Stimulated activated memory B cell treated with anti-CD40 and anti-IgM and Interleukin-4, amounts not matched to agents 10 μg/mL and 1 μg/mL and 100 μg/mL, for 72 hours (primary cell): ENCODE results near the gene NBDY.
"Not testable (repeated sequence)": the region's sequence is repeated elsewhere in the genome, so short reads cannot be mapped to it uniquely, and the experiment has no call there.

Experiments used
- ATAC-seq: fragments of 150-1000 bp; cut with Tn5 transposase; 2 replicates; pipeline ENCODE4 v1.10.0; 2021
- H3K27ac Mint-ChIP-seq: one replicate; pipeline ENCODE4 v1.8.0; 2022; ENCODE audit warnings: mild to moderate bottlenecking, mixed read lengths
- H3K27me3 Mint-ChIP-seq: one replicate; pipeline ENCODE4 v1.8.0; 2022; ENCODE audit warnings: mixed read lengths
- H3K36me3 Mint-ChIP-seq: one replicate; pipeline ENCODE4 v1.8.0; 2022; ENCODE audit warnings: mixed read lengths
- H3K4me1 Mint-ChIP-seq: one replicate; pipeline ENCODE4 v1.8.0; 2022; ENCODE audit warnings: mixed read lengths
- H3K4me3 Mint-ChIP-seq: one replicate; pipeline ENCODE4 v1.8.0; 2022; ENCODE audit warnings: mild to moderate bottlenecking, moderate library complexity, mixed read lengths
- H3K9me3 Mint-ChIP-seq: one replicate; pipeline ENCODE4 v1.8.0; 2022; ENCODE audit warnings: mixed read lengths

NBDY gene, protein sequence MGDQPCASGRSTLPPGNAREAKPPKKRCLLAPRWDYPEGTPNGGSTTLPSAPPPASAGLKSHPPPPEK

DNA sequence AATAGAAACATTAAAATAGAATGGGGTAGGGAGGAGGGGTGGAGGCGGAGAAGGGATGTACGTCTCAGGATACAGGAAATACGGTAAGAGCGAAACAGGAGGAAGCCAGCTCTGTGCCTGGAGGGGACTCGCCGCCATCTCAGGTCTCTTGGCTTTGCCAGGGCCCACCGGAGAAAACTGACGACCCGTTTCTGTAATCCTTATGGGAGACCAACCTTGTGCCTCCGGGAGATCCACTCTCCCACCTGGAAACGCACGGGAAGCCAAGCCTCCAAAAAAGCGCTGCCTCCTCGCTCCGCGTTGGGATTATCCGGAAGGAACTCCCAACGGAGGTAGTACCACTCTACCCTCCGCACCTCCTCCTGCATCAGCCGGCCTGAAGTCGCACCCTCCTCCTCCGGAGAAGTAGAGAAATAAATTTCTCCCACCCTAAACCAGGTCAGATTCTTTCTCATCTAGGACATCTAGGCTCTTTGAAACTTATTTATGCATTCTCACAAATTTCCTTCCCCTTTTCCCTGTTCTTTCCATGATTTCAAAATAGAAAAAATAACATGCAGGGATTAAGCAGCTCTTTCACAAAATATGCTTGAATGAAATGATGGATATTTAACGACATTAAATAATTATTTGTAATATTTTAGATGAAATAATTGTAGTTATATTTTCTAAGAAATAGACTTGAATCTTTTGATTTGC lies at the start of gene NBDY:
Gene NBDY, plus strand, starts transcription at position 92 of the 699 bp plus-strand sequence. Its CDS starts 111 bp downstream, at position 203.
- H3K27ac Mint-ChIP-seq, result peak within 1 kb of the TSS; percentile 91
- H3K4me3 Mint-ChIP-seq, result peak within 1 kb of the TSS; percentile 86
- H3K36me3 Mint-ChIP-seq, result no peaks in the 10 kb centered on the region
- peak; percentile 70 for ATAC-seq
- H3K27me3 Mint-ChIP-seq, result no peaks in the 10 kb centered on the region
- no peaks in the 10 kb centered on the region for H3K9me3 Mint-ChIP-seq
- peaks cover 5% of the 10 kb centered on the region for H3K4me1 Mint-ChIP-seq

DNA sequence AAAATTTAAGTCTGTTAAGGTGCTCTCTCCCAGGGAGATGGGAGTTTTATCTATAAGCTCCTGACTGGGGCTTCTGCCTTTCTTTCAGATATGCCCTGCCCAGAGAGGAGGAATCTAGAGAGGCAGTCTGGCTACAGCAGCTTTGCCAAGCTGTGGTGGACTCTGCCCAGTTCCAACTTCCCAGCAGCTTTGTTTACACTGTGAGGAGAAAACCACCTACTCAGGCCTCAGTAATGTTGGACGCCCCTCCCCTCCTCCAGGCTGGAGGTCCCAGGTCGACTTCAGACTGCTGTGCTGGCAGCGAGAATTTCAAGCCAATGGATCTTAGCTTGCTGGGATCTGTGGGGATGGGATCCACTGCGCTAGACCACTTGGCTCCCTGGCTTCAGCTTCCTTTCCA lies 24.5 kb upstream of the NBDY start:
- not testable (repeated sequence) for H3K27ac Mint-ChIP-seq, H3K27me3 Mint-ChIP-seq, H3K4me1 Mint-ChIP-seq, ATAC-seq, H3K9me3 Mint-ChIP-seq, H3K4me3 Mint-ChIP-seq, H3K36me3 Mint-ChIP-seq

DNA sequence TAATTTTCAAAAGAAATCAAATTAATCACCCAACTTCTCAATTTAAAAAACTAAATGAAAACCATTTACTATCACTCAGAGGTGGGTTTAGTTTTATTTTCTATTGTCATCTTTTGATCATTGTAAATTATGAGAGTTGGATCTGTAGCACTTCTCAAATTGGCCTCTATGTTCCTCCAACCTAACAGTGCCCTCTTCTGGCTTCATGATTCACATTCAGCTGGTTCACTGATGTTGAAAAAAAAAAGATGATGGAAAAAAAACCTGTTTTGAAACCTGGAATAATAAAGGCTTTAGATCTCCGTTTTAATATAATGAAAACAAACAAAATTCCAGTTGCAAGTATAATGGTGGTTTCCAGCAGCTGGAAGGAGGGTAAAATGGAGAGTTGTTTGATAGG lies 2.4 kb upstream of the NBDY start:
- H3K27ac Mint-ChIP-seq, result no peak overlapping the region
- H3K27me3 Mint-ChIP-seq, result no peaks in the 10 kb centered on the region
- H3K9me3 Mint-ChIP-seq, result peaks cover 2% of the 10 kb centered on the region
- H3K4me1 Mint-ChIP-seq, result no peaks in the 10 kb centered on the region
- no peak overlapping the region for H3K4me3 Mint-ChIP-seq
- no peak for ATAC-seq
- H3K36me3 Mint-ChIP-seq, result no peaks in the 10 kb centered on the region

DNA sequence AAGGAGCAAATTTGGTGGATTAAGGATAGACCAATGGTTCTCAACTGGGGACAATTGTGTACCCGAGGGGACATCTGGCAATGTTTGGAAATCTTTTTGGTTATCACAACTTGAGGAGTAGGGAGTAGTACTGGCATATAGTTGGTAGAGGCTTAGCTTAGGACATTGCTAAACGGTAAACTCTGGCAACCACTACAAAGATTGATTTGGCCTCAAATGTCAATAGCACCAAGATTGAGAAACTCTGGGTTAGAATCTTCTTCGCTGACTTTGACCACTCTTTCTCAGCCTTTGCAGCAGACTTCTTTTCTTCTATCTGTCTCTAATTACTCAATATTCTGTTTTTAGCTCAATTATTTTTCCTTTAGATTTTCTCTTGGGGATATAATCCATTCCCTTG lies 1.5 kb upstream of the NBDY start:
- Mint-ChIP-seq H3K9me3 (peaks cover 2% of the 10 kb centered on the region), H3K36me3 (no peaks in the 10 kb centered on the region), H3K27me3 (no peaks in the 10 kb centered on the region), H3K4me1 (no peaks in the 10 kb centered on the region), H3K4me3 (no peak overlapping the region), H3K27ac (peak overlapping the region; percentile 91)
- ATAC-seq, result no peak

DNA sequence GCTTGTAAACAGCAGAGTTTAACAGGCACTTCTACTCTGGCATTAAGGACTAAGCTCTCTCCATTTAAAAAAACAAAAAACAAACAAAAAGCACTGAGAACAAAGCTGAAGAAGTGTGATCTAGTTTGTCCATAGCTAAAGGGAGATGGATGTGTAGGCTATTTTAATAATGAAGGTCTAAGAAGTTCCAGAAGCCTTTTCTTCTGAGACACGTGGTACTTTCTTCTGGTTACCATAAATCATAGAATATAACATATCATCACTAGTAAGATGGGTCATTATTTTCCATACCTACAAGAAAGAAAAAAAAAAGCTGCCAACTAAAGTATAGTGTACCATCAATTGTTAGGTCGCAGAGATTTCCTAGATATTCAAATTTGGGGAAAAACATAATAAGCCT lies 722 bp upstream of the NBDY start:
- no peak for ATAC-seq
- Mint-ChIP-seq H3K9me3 (peaks cover 2% of the 10 kb centered on the region), H3K4me1 (no peaks in the 10 kb centered on the region), H3K36me3 (no peaks in the 10 kb centered on the region), H3K4me3 (no peak overlapping the region), H3K27me3 (no peaks in the 10 kb centered on the region), H3K27ac (peak overlapping the region; percentile 91)

DNA sequence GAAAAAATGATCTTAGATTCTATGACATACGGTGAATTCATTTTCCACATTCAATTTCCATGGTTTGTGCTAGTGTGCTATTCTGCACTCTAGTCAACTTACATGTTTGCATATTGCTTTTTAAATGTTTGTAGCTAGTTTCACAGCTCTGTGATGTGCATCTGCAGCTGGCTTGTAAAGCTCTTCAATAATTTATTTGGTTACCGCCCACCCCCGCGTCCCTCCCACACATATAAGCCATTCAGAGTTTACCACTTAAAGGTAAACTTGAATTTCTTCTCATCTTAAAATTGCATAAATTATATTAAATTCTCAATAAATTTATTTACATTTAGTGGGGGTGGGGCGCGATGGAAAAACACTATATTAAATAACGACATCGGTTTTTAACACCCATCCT lies 291 bp upstream of the NBDY start:
- Mint-ChIP-seq H3K36me3 (no peaks in the 10 kb centered on the region), H3K27ac (peak overlapping the region; percentile 91), H3K4me3 (peak overlapping the region; percentile 86), H3K4me1 (peaks cover 4% of the 10 kb centered on the region), H3K27me3 (no peaks in the 10 kb centered on the region), H3K9me3 (peaks cover 2% of the 10 kb centered on the region)
- ATAC-seq, result no peak

DNA sequence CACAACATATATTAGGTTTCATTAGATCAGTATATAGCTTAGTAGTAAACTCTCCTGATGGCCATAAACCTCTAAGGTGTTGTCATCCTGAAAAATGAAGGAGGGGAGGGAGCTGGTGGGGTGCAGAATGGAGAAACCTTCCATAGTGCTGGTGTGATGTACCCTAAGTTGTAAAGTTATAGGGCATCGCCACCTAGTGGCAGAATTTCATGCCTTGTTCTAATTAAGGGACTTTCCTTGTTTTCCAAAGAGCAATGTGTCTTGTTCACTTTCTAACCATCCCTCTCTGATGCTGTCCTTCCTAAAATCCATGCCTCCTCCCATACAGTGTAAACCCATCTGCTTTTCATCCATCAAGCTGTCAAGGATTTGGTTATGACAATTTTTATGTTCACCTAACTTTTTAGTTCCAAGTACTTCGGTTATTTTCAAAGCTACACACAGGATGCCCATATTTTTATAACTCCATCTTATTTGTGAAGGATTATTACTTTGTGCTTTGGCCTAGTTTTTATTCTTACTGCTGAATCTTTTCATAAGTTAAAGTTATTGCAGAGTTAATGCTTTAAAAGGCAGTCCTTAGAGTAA lies 4.5 kb downstream of the NBDY start:
- no peak overlapping the region for H3K4me3 Mint-ChIP-seq
- no peak for ATAC-seq
- H3K27me3 Mint-ChIP-seq, result no peaks in the 10 kb centered on the region
- H3K27ac Mint-ChIP-seq, result no peak overlapping the region
- peaks cover 17% of the 10 kb centered on the region for H3K36me3 Mint-ChIP-seq
- H3K9me3 Mint-ChIP-seq, result no peaks in the 10 kb centered on the region
- peaks cover 15% of the 10 kb centered on the region for H3K4me1 Mint-ChIP-seq

DNA sequence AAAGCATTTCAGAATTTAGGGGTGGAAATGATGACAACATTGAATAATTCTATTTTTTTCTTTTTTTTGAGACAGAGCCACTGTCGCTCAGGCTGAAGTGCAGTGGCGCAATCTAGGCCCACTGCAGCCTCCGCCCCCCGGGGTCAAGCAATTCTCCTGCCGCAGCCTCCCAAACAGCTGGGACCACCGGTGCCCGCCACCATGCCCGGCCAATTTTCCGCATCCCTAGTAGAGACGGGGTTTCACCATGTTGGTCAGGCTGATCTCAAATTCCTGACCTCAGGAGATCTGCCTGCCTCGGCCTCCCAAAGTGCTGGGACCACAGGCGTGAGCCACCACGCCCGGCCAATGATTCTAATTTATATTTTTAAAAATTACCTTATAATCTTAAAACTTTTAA lies 7.2 kb downstream of the NBDY start:
- no peak for ATAC-seq
- Mint-ChIP-seq H3K4me1 (peaks cover 21% of the 10 kb centered on the region), H3K27me3 (no peaks in the 10 kb centered on the region), H3K9me3 (no peaks in the 10 kb centered on the region), H3K36me3 (peaks cover 30% of the 10 kb centered on the region), H3K4me3 (no peak overlapping the region), H3K27ac (no peak overlapping the region)

DNA sequence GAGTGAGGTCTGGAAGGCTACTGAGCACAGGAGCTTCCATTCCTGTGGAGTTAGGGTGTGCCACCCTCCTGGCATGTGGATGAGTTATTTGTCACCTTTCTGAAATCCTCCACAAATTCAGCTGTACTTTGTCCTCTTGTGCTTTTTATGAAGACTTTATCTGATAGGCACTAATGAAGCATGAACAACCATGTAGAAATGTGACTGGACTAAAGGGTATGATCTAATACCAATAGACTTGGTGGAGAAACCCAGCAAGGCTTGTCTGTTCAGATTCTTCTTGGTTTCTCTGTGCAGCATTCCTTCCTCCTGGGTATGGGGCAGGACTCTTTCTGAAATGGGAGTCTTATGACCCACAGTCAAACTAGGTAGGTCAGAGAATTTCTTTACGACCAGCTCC lies 9.6 kb downstream of the NBDY start:
- Mint-ChIP-seq H3K4me1 (peaks cover 18% of the 10 kb centered on the region), H3K27me3 (no peaks in the 10 kb centered on the region), H3K27ac (no peak overlapping the region), H3K36me3 (peaks cover 53% of the 10 kb centered on the region), H3K4me3 (no peak overlapping the region), H3K9me3 (no peaks in the 10 kb centered on the region)
- ATAC-seq, result no peak

DNA sequence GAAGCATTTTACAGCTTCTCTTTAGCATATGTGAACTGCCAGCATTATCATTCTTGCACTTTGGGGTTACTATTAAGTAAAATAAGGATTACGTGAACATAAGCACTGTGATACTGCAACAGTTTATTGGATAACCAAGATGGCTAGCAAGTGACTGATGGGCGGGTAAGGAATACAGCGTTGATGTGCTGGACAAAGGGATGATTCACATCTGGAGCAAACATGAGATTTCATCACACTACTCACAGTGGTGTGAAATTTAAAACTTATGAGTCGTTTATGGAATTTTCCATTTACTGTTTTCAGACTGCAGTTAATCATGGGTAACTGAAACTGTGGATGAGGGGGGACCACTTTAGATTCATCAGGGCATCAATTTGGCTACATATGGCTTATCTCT lies 16.0 kb downstream of the NBDY start:
- Mint-ChIP-seq H3K36me3 (peaks cover 43% of the 10 kb centered on the region), H3K27me3 (no peaks in the 10 kb centered on the region), H3K9me3 (no peaks in the 10 kb centered on the region), H3K27ac (no peak overlapping the region), H3K4me1 (peaks cover 5% of the 10 kb centered on the region), H3K4me3 (no peak overlapping the region)
- no peak for ATAC-seq

DNA sequence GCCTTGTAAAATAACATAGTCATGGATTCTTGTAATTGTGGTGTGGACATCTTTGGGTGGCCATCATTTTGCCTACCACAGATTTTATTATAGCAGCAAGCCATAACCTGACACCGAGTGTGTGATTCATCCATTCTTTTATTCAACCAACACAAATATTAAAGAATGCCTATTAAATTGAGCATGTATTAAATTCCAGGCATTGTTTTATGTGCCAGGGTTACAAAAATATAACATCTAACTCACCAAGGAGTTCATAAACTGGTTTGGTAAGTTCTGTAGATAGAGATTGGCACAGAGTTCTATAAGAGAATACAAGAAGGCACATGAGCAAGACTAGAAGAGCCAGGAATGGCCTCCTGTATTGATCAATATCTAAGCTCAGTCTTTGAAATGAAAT lies 18.0 kb downstream of the NBDY start:
- Mint-ChIP-seq H3K27me3 (no peaks in the 10 kb centered on the region), H3K9me3 (no peaks in the 10 kb centered on the region), H3K27ac (no peak overlapping the region), H3K36me3 (peaks cover 39% of the 10 kb centered on the region), H3K4me3 (no peak overlapping the region), H3K4me1 (peaks cover 16% of the 10 kb centered on the region)
- no peak for ATAC-seq

DNA sequence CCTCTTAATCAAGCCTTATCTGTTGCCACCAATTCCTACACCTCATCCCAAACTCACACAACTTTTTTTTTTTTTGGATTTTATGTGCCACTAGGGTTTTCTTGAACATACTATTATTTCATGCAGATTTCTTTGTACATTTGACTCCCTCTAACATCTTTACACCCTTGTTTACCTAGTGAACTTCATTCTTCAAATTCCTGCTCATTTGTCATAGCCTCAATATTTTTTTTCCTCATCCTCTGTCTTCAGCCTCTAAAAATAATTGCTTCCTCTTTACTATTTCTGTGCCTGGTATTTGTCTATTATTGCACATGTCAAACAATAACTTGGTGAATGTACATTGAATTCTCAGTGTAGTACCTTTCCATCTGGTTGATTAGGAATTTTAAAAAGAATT lies 22.0 kb downstream of the NBDY start:
- Mint-ChIP-seq H3K9me3 (peaks cover 2% of the 10 kb centered on the region), H3K36me3 (peaks cover 42% of the 10 kb centered on the region), H3K4me3 (no peak overlapping the region), H3K4me1 (peaks cover 33% of the 10 kb centered on the region), H3K27ac (peak overlapping the region; percentile 38), H3K27me3 (no peaks in the 10 kb centered on the region)
- no peak for ATAC-seq

DNA sequence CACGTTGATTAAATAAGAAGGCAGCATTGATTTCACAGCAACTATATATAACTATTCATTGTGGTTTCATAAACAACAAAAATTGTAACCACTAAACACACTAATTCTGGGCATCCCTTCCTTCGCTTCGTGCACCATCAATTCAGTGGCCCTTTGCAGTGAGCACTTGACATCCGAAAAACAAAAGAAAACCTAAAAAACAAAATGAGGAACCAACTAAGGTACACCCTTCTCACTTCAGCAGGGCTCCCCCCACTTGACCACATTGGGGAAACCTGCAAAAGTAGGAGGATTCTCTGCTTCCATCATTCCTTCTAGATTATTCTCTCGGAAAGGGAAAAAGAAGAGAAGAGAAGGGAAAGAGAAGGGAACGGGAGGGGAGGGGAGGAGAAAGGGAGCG lies 28.3 kb downstream of the NBDY start:
- Mint-ChIP-seq H3K9me3 (peaks cover 2% of the 10 kb centered on the region), H3K27ac (no peak overlapping the region), H3K27me3 (no peaks in the 10 kb centered on the region), H3K4me3 (no peak overlapping the region), H3K36me3 (peaks cover 18% of the 10 kb centered on the region), H3K4me1 (peaks cover 36% of the 10 kb centered on the region)
- ATAC-seq, result peak; percentile 51

DNA sequence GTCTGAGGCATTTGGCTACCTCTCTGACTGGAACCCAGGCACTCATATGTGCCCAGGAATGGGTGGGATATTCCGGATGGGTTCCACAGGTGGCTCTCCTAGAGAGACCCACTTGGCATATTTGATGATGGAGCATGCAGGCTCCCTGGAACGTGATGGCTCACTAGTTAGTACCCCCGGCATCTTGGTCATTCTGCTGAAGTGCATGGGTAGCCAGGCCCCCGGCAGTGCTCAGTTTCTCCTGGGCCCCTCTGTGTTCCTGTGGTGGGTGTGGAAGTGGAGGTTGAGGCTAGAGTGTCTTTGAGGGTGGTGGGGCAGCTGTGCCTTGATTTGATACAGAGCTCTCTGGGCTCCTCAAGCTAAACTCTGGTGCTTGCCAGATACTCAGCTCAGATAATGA lies 29.4 kb downstream of the NBDY start:
- H3K27ac Mint-ChIP-seq, result no peak overlapping the region
- H3K4me1 Mint-ChIP-seq, result peaks cover 42% of the 10 kb centered on the region
- H3K36me3 Mint-ChIP-seq, result peaks cover 14% of the 10 kb centered on the region
- no peak for ATAC-seq
- no peak overlapping the region for H3K4me3 Mint-ChIP-seq
- H3K9me3 Mint-ChIP-seq, result peaks cover 2% of the 10 kb centered on the region
- H3K27me3 Mint-ChIP-seq, result no peaks in the 10 kb centered on the region

DNA sequence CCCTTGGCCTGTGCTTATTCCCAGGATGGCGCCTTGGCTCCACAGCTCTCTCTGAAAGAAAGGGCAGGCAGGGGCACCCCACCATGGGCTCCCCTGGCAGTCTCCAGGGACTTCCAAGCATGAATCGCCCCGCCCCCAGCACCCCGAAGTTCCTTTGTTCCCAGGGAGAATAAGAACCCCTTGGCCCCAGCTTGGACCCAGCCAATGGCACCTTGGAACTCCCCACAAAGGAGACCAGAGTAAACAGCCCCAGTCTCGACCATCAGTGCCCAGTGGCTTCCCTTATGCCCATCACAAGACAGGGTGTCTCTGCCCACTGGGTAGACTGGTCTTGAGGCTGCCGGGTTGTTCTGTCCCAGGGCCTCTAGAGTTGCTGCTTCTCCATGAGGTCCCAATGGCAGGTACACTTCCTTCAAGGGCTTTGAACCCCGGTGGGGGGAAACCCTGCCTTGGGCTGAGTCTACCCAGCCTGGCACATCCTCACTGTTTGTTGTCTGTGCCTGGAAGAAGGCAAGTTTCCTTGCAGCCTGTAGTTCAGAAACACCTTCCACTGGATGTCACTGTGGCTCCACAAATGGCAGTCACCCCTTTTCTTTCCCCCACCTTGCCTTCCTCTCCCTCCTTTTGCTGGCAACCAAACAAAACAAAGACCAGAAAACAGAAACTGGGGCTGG lies 30.8 kb downstream of the NBDY start:
- Mint-ChIP-seq H3K9me3 (no peaks in the 10 kb centered on the region), H3K27me3 (no peaks in the 10 kb centered on the region), H3K36me3 (no peaks in the 10 kb centered on the region), H3K27ac (no peak overlapping the region), H3K4me3 (no peak overlapping the region), H3K4me1 (peaks cover 41% of the 10 kb centered on the region)
- no peak for ATAC-seq
